ENCODE data around the gene EVI5.
"Not testable (repeated sequence)": the region's sequence is repeated elsewhere in the genome, so short reads cannot be mapped to it uniquely, and the experiment has no call there.

EVI5 gene

DNA sequence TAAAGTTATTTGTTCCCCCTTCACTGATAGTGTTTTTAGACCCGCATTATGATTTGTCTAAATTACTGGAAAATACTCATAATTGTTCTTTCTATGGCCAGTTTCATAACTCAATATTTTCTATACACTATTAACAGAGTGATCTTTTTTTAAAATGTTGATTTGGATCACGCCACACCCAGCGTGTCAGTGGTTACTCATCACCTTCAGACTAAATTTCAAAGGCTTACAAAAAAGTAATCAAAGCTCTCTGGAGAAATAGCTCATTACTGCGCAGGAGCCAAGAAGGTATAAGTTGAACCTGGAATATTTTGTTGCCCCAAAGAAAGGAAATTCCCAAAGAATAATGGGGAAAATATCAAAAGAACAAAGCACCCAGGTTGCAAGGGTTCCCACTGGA is 104.9 kb downstream of the EVI5 start:
- no peak for DNase-seq

GRCh38 chr1:92663775-92664174 is 121.1 kb downstream of the EVI5 start:
- DNase-seq: peak; percentile 18 to 42

- peak; percentile 28 to 48 for DNase-seq
Measured at GRCh38 chr1:92662048-92662447, 122.9 kb downstream of the EVI5 start.

- DNase-seq: no peak
Measured at GRCh38 chr1:92657701-92658100, 127.2 kb downstream of the EVI5 start.

GRCh38 chr1:92655197-92655801 is 129.6 kb downstream of the EVI5 start:
- no peak for DNase-seq

DNA sequence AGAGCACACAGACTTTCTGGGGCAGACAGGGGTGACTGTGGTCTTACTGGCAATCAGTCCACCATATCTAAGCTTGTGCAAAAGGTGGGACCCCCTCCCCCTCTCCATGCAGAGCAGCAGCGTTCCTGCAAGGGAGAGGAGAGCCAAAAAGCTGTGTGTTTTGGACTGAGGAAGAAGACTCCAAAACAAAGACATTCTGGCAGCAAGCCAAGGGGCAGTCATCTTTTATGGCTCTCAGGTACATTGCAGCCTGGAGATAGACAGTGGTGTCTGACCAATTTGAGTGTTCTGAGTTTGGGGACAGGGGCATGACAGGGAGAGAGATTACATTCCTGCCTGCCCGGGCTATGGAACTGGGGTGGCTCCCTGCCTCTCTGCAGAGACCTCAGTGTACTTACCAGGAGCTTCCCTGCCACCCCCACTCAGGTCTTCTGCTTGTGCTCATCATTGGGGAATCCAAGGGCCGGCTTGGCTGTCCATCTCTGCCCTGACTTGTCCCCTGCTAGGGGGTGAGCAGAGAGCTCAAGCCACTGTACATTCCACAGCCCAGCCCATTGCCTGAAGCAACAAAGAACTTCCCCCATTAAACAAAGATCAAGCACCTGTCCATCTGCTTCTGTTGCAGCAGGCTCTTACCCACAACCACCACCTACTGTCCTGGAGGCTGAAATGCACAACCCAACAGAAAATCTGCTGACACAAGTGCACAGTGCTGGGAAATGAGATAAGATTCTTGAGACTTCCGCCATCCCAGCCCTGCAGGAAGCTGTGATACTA is 131.1 kb downstream of the EVI5 start:
- no peak for DNase-seq

GRCh38 chr1:92640686-92641085 is 144.2 kb downstream of the EVI5 start:
- not testable (repeated sequence) for DNase-seq

GRCh38 chr1:92638498-92638897 is 146.4 kb downstream of the EVI5 start:
- DNase-seq: no peak

DNA sequence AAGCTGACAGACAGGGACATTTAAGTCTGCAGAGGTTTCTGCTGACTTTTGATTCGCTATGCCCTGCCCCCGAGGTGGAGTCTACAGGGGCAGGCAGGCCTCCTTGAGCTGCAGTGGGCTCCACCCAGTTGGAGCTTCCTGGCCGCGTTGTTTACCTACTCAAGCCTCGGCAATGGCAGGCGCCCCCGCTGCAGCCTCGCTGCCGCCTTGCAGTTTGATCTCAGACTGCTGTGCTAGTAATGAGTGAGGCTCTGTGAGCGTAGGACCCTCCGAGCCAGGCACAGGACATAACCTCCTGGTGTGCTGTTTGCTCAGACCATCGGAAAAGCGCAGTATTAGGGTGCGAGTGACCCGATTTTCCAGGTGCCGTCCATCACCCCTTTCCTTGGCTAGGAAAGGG is 149.7 kb downstream of the EVI5 start:
- DNase-seq: not testable (repeated sequence)

DNA sequence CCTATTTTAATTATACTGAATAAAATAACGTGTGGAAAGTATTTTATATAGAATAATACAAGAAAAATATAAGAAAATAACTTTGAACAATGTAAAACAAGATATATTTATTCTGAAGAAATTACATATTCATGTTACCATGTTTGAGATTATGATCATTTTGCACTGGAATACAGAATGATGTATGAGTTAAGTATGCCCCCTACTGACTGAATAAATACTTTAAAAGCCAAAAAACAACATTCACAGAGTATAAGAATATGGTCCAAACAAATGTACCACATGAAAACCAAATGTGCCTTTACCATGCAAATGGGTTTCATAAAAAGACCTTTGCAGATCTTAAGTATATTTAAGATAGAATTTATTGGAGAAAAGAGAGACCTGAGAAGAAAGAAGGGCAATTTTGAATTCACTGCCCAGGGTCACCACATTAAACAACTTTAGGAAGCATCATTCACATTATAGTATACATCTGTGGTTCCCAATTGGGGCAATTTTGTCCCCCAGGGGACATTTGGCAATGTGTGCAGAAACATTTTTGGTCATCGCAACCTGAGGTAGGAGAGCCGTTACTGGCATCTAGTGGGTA is 161.6 kb downstream of the EVI5 start:
- DNase-seq: peak; percentile 68 to 70

DNA sequence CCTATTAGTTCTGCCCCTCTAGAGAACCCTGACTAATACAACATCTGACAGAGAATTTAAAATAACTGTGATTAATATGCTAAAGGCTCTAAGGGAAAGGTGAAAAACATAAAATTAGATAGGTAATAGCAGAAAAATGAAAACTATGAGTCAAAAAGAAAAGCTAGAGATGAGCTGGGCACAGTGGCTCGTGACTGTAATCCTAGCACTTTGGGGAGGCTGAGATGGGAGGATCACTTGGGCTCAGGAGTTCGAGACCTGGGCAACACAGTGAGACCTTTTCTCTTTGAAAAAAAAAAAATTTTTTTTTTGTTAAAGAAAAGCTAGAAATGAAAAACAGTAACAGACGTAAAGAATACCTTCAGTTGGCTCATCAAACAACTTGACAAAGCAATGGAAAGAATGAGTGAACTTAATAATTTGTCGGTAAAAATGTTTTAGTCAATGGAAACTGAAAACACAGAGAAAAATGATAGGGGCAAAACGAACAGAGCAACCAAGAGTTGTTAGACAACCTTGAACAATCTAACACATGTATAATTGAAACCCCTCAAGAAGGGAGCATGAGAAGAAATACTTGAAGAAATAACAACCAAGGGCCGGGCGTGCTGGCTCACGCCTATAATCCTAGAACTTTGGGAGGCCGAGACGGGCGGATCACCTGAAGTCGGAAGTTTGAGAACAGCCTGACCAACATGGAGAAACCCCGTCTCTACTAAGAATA is 165.3 kb downstream of the EVI5 start:
- DNase-seq: no peak

DNA sequence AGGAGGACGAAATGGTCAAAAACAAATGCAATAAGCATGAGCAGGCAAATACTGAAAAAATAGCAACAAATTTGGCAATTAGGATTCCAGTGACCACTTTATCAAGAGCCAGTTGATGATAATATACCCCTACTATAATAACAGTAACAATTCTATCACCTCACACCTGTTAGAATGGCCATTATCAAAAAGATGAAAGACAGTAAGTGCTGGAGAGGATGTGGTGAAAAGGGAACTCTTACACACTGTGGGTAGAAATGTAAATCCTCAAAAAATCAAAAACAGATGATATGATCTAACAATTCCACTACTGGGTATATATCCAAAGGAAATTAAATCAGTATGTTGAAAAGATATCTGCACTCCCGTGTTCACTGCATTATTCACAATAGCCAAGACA is 183.9 kb downstream of the EVI5 start:
- no peak for DNase-seq

- peak; percentile 60 to 77 for DNase-seq
Measured at GRCh38 chr1:92599184-92599583, 185.7 kb downstream of the EVI5 start.

DNA sequence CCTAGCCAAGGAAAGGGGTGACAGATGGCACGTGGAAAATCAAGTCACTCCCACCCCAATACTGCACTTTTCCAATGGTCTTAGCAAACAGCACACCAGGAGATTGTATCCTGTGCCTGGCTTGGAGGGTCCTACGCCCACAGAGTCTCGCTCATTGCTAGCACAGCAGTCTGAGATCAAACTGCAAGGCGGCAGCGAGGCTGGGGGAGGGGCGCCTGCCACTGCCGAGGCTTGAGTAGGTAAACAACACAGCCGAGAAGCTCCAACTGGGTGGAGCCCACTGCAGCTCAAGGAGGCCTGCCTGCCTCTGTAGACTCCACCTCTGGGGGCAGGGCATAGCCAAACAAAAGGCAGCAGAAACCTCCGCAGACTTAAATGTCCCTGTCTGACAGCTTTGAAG is 195.5 kb downstream of the EVI5 start:
- DNase-seq: not testable (repeated sequence)

GRCh38 chr1:92587445-92587844 is 197.5 kb downstream of the EVI5 start:
- no peak for DNase-seq

DNA sequence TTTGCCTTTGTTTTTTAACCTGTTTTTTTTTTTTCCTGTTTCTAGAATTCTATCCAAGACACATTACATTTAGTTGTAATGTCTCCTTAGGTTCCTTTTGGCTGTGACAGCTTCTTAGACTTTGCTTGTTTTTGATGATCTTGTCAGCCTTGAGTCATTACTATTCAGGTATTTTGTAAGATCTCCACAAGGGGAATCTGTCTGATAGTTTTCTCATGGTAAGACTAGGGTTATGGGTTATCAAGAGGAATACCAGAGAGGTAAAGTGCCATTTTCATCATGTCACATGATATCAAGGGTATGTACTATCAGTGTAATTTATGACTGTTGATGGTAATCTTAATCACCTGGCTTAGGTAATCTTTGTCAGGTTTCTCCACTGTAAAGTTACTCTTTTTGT is 199.1 kb downstream of the EVI5 start:
- DNase-seq: no peak

GRCh38 chr1:92584810-92585209 is 200.1 kb downstream of the EVI5 start:
- DNase-seq: not testable (repeated sequence)

GRCh38 chr1:92583821-92584760 is 200.8 kb downstream of the EVI5 start:
- DNase-seq: peak; percentile 96 to 98

- DNase-seq: no peak
Measured at GRCh38 chr1:92577261-92577895, 207.5 kb downstream of the EVI5 start.

DNA sequence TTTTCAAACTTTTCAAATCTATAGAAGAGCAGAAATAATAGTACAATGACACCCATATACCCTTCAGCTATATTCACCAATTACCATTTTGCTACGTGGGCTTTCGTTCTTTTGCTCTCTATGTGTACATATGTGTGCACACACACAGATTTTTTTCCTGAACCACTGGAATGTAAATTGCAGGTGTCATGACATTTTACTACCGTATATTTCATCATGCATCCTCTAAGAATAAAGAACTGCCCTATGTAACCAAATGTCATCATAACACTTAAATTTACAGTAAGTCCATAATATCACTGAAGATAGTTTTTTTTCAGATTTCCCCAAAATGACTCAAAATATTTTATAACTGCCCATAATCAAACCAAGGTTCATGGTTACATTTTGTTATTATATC is 209.8 kb downstream of the EVI5 start:
- DNase-seq: no peak

- no peak for DNase-seq
Measured at GRCh38 chr1:92572520-92572919, 212.4 kb downstream of the EVI5 start.

- DNase-seq: no peak
Measured at GRCh38 chr1:92571578-92571977, 213.3 kb downstream of the EVI5 start.
